ENCODE measurements around the gene KDM2B.

DNA sequence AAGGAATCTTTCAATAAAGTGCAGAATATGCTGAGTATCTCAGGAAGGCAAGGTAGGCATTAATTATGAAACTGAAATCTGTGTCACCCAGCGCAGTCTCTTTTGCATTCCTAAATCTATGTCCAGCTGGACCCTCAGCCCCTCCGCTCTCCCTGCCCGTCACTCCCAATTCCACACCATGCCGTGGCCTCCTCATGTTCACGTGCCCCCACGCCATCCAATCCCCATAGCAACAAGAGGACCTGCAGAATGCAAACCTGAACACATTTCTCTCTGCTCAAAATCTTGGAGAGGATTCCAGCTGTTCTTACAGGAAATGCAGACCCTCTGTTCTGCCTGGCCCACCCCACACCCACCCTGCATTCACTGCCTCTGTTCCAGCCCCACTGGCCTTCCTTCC lies 35.3 kb downstream of the KDM2B start:
- TF ChIP-seq, protein P1, sequence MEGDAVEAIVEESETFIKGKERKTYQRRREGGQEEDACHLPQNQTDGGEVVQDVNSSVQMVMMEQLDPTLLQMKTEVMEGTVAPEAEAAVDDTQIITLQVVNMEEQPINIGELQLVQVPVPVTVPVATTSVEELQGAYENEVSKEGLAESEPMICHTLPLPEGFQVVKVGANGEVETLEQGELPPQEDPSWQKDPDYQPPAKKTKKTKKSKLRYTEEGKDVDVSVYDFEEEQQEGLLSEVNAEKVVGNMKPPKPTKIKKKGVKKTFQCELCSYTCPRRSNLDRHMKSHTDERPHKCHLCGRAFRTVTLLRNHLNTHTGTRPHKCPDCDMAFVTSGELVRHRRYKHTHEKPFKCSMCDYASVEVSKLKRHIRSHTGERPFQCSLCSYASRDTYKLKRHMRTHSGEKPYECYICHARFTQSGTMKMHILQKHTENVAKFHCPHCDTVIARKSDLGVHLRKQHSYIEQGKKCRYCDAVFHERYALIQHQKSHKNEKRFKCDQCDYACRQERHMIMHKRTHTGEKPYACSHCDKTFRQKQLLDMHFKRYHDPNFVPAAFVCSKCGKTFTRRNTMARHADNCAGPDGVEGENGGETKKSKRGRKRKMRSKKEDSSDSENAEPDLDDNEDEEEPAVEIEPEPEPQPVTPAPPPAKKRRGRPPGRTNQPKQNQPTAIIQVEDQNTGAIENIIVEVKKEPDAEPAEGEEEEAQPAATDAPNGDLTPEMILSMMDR (conservative IDR thresholded peaks at IDR 0.05 in 1 of 2, IDR thresholded peaks at IDR 0.05 in 1 of 2; ENCODE audit: extremely low read depth in 1 of 2, insufficient read depth in 1 of 2, low read depth in 1 of 2, low read length in 2 of 2): no peak
- no peak for TF ChIP-seq EZH2 (IDR thresholded peaks at IDR 0.05; ENCODE audit: borderline replicate concordance, low read length)
